MCF 10A (cell line): ENCODE results near the gene SAMD4A. TPM values are rescaled to one million over a fixed set of nuclear protein-coding genes. Genes with fewer than 3 reads are reported as not detected.

Experiments
- BruUV-seq: library from RNA; stranded (reverse); fragments of 400-500 nt; replicated peaks from 2 replicates; lab custom pipeline; 2021; lab: Mats Ljungman, UMichigan
- CTCF ChIA-PET: fragments of 300-600 bp; sonication (Branson Sonifier 250); formaldehyde crosslinking; extraction: SDS; loops from one replicate; lab custom pipeline; 2021; ENCODE audit warnings: antibody characterized with exemption, inconsistent platforms; lab: Yijun Ruan, JAX
- POLR2A ChIA-PET: fragments of 300-600, 350-650 bp; sonication (Branson Sonifier 250); formaldehyde crosslinking; extraction: SDS; loops from one replicate; lab custom pipeline; 2020; ENCODE audit warnings: antibody characterized with exemption, inconsistent platforms; lab: Yijun Ruan, JAX
- DNase-seq: peaks from one replicate; pipeline ENCODE4 v3.0.0-alpha.2; 2018; ENCODE audit not compliant: unreplicated experiment
- H3K27ac Mint-ChIP-seq: one replicate; pipeline ENCODE4 v1.8.0; 2022; ENCODE audit warnings: mild to moderate bottlenecking, low read depth, mixed read lengths; ENCODE audit not compliant: unreplicated experiment
- H3K27me3 Mint-ChIP-seq: one replicate; pipeline ENCODE4 v1.8.0; 2022; ENCODE audit warnings: mixed read lengths; ENCODE audit not compliant: insufficient read depth, unreplicated experiment
- H3K36me3 Mint-ChIP-seq: one replicate; pipeline ENCODE4 v1.8.0; 2022; ENCODE audit warnings: mild to moderate bottlenecking, moderate library complexity, mixed read lengths; ENCODE audit not compliant: insufficient read depth, unreplicated experiment
- H3K4me1 Mint-ChIP-seq: one replicate; pipeline ENCODE4 v1.8.0; 2022; ENCODE audit warnings: mixed read lengths; ENCODE audit not compliant: insufficient read depth, unreplicated experiment
- H3K4me3 Mint-ChIP-seq: one replicate; pipeline ENCODE4 v1.8.0; 2022; ENCODE audit warnings: mild to moderate bottlenecking, moderate library complexity, mixed read lengths; ENCODE audit not compliant: unreplicated experiment
- H3K9me3 Mint-ChIP-seq: one replicate; pipeline ENCODE4 v1.8.0; 2022; ENCODE audit warnings: mixed read lengths; ENCODE audit not compliant: unreplicated experiment
- intact Hi-C: fragments of 100-400 bp; cut with micrococcal nuclease; formaldehyde crosslinking; loops from 2 replicates; pipeline ENCODE4 v1.14.1; 2022
- total RNA-seq: library from RNA; stranded (reverse); gene quantifications from 2 replicates; pipeline ENCODE4 v1.2.3, GENCODE V29; 2022
- TF ChIP-seq, protein P1 (sequence below): fragments of 200-600 bp; IDR thresholded peaks from one replicate; pipeline ENCODE4 v1.8.0; 2022; ENCODE audit warnings: antibody characterized with exemption, mild to moderate bottlenecking; ENCODE audit not compliant: unreplicated experiment

SAMD4A gene
- total RNA-seq, 1 experiment from 2014 or later: 63.5 TPM

DNA sequence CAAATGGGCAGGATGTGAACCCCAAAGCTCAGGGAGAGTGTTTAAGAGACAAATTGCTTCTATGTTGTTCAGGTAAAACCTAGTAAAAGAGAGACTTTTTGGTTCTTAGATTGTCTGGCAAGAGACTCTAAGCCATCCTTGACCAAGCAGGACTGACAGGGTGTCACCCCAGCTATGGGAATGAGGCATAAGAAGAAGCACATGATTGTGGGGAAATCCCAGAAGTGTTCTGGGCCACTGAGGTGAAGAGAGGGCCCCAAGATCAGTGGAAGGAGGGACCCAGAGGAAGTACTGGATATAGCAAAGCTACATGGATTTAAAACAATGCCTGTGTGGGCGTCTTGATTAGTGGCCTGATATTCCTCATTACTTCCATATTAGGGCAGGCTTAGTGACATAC lies 99.0 kb downstream of the SAMD4A start:
- peak overlapping the region; percentile 85 for H3K27ac Mint-ChIP-seq
- no peaks in the 10 kb centered on the region for H3K9me3 Mint-ChIP-seq
- no TSS peak for BruUV-seq
- no peak overlapping the region for H3K4me3 Mint-ChIP-seq
- intact Hi-C loops: no loop called here
- no peaks in the 10 kb centered on the region for H3K27me3 Mint-ChIP-seq
- ChIA-PET CTCF (interaction anchor here (1.2 kb wide), 1 partner anchor 12 kb away, joined by 3 read pairs; no protein-coding TSS in a partner anchor), POLR2A (interaction anchor here (0.5 to 1.2 kb wide), 3 partner anchors 14 to 1737 kb away, joined by 3 read pairs; no protein-coding TSS in a partner anchor)
- peaks cover under 1% of the 10 kb centered on the region for H3K36me3 Mint-ChIP-seq
- peaks cover 45% of the 10 kb centered on the region for H3K4me1 Mint-ChIP-seq
- DNase-seq: no peak
- TF ChIP-seq, protein P1, sequence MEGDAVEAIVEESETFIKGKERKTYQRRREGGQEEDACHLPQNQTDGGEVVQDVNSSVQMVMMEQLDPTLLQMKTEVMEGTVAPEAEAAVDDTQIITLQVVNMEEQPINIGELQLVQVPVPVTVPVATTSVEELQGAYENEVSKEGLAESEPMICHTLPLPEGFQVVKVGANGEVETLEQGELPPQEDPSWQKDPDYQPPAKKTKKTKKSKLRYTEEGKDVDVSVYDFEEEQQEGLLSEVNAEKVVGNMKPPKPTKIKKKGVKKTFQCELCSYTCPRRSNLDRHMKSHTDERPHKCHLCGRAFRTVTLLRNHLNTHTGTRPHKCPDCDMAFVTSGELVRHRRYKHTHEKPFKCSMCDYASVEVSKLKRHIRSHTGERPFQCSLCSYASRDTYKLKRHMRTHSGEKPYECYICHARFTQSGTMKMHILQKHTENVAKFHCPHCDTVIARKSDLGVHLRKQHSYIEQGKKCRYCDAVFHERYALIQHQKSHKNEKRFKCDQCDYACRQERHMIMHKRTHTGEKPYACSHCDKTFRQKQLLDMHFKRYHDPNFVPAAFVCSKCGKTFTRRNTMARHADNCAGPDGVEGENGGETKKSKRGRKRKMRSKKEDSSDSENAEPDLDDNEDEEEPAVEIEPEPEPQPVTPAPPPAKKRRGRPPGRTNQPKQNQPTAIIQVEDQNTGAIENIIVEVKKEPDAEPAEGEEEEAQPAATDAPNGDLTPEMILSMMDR: no peak

DNA sequence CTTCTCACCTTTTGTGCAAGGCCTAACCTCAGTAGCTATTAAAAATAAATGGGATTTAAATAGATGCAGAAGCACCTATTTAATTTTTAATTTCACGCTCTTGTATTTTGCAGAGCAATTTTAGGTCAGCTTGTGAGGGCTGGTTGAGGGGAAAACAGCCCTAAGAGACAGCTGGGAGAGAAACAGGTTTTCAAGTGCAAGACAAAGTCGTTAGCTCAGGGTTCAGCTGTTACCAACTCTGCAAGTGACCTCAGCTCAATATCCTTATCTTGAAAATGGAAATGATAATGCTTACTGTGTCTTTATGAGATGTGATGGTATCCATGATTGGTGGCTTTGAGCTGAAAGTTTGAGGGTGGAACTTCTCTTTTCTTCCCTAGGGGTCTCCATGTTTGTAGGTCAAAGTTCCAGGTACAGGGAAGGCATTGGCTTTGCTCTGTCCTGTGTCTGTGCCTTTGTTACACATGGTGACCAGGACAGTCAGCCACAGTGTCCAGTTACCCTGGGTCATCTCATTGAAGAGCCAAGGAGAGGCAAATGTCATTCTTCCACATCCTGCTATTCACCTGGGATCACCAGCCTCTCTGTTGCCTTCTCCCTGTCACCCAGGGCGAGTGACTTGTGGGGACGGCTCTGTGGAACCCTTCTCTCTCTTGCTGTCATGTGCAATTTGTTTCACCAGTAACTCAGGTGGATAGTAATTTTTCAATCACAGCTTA lies 100.3 kb downstream of the SAMD4A start:
- Mint-ChIP-seq H3K9me3 (no peaks in the 10 kb centered on the region), H3K27ac (peak overlapping the region; percentile 96), H3K27me3 (no peaks in the 10 kb centered on the region), H3K36me3 (no peaks in the 10 kb centered on the region), H3K4me3 (no peak overlapping the region), H3K4me1 (peaks cover 53% of the 10 kb centered on the region)
- TF ChIP-seq, protein P1: no peak
- DNase-seq: no peak
- ChIA-PET POLR2A (interaction anchor here (1.1 to 1.2 kb wide), 2 partner anchors 10 to 19 kb away, joined by 3 to 5 read pairs; no protein-coding TSS in a partner anchor), CTCF (interaction anchor here (0.8 to 1.2 kb wide), 2 partner anchors 9 to 10 kb away, joined by 3 to 4 read pairs; no protein-coding TSS in a partner anchor)
- intact Hi-C loops: no loop called here
- BruUV-seq: no TSS peak

DNA sequence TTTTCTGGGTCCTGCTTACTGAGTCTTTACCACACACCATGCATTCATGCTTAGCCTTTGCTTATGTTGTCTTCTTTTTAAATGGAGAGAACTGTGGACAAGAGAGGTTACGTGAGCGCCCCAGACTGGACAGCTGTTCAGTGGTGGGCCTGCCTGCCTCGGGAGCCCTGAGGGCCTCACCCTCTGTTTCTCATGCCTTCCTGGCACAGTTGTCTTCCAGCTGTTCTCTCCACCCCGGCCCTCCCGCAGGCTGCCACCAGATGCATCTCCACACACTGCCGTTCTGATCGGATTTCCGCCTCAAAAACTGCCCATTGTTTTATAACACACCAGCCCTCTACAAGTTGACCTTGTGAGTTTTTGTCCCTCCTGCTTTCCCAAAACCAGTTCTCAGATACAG lies 100.8 kb downstream of the SAMD4A start:
- peaks cover 55% of the 10 kb centered on the region for H3K4me1 Mint-ChIP-seq
- no peak for DNase-seq
- CTCF ChIA-PET: interaction anchor here (1.0 kb wide), 1 partner anchor 11 kb away, joined by 4 read pairs; no protein-coding TSS in a partner anchor
- H3K36me3 Mint-ChIP-seq: no peaks in the 10 kb centered on the region
- no peaks in the 10 kb centered on the region for H3K27me3 Mint-ChIP-seq
- POLR2A ChIA-PET: interaction anchor here (0.9 to 4.2 kb wide), 4 partner anchors 9 to 101 kb away, joined by 4 to 42 read pairs (median 5); partner anchors contain the start of gene SAMD4A
- intact Hi-C loops: no loop called here
- TF ChIP-seq, protein P1: no peak
- BruUV-seq: no TSS peak
- H3K9me3 Mint-ChIP-seq: no peaks in the 10 kb centered on the region
- peak overlapping the region; percentile 96 for H3K27ac Mint-ChIP-seq
- no peak overlapping the region for H3K4me3 Mint-ChIP-seq
